GM21786 (cell line): ENCODE measurements around the gene RND2.
"Not testable (repeated sequence)": the region's sequence is repeated elsewhere in the genome, so short reads cannot be mapped to it uniquely, and the experiment has no call there.

Experiments
- ATAC-seq: cut with Tn5 transposase; IDR thresholded peaks from one replicate; pipeline ENCODE4 v1.9.1; 2021; ENCODE audit not compliant: unreplicated experiment

Gene RND2, protein sequence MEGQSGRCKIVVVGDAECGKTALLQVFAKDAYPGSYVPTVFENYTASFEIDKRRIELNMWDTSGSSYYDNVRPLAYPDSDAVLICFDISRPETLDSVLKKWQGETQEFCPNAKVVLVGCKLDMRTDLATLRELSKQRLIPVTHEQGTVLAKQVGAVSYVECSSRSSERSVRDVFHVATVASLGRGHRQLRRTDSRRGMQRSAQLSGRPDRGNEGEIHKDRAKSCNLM

DNA sequence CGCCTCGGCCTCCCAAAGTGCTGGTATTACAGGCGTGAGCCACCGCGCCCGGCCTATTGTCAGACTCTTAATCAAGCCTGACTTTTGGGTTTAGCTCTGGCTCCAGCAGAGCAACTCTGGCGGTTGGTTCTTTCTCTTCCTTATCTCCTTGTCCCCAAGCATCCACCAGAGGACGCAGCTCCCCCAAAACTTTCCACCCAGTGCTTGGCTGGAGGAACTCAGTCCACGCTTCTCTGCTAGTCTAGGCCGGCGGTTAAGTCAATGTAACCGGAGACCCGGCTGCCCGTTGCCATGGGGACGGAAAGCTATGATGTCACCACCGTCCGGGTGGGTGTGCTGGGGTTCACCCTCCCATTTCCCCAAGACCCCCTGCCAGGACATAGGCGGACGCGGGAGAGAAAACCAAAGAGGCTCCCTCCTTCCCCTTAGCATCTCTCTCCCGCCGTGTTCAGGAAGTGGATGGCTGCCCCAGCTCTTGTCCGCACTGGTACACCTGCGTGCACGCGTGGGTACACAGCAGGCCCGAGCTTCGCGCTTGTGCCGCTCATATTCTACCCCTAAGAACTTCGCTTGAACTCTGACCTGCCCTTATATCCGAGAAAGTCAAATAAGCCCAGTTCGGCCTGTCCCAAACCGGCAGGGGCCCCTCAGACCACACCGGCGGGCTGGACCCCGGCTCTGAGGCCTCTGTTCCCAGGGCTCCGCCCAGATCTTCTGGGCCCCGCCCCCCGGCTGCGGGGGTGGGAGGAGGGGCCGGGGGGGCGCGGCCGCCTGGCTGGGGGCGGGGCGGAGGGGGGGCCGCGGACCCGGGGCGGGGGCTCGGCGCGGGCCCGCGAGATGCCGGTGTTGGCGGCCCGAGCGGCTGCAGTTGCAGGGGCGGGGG lies at the start of gene RND2:
RND2 (plus strand) TSS at position 825 of the 883 bp plus-strand sequence. CDS start 117 bp downstream, outside the sequence.
- peak; percentile 43 for ATAC-seq

DNA sequence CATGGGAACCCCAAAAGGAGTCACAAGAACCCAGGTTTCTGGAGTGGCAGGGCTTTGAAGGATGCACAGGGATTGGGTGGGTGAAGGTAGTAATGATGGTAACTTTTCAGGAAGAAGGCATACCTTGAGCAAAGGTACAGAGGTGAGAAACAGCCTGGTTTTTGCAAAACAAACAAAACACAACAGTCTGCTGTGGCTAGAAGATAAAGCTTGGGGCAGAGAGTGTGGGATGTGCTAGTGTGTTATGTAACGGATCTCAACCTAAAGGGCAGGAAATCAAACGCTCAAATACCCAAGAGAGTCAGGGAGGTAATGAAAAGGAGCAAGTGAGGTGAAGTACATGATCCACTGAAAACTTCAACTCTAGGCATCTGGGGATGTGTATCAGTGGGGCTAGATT lies 49.8 kb upstream of the RND2 start:
- ATAC-seq, result no peak

DNA sequence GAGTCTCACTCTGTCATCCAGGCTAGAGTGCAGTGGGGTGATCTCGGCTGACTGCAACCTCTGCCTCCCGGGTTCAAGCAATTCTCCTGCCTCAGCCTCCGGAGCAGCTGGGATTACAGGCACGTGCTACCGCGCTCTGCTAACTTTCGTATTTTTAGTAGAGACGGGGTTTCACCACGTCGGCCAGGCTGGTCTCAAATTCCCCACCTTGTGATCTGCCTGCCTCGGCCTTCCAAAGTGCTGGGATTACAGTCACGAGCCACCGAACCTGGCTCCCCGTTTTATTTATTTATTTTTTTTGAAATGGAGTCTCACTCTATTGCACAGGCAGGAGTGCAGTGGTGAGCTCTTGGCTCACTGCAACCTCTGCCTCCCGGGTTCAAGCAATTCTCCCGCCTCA lies 49.3 kb upstream of the RND2 start:
- ATAC-seq, result not testable (repeated sequence)

DNA sequence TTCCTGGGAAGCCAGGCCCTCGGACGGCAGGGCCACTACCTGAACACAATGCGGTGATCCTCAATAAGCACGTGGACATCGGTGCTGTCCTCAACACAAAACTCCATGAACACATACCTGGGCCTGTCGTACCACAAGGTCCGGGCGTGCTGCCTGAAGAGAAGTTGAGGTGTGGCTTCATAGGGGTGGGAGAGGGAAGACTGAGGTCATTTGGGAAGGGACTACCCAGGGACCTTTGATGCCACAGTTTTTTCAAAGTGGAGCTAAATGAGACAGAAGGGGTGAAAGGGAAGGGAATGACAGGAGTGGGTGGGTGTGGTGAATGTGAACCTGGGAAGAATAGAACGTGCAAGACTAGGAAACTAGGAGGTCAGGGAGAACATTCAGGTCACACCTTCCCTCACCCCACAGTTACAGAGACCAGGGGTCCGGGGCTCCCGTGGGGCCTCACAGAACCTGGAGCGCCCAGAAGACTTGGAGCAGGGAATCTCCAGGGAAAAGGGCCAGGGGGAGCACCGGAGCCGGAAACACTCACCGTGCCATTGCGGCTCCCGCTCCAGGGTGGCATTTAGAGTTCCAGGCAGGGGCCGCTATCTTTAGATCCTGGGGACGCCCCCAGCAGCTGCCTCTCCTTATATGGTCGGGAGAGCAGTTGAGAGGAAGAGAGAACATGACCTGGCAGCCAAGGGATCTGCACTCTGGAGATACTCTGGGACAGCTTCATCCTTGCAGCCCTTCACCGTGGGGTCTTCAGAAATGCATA lies 45.3 kb upstream of the RND2 start, which contains the start of gene PTGES3L:
PTGES3L (minus strand) TSS at position 570 of the 763 bp plus-strand sequence; CDS start at position 543, 27 bp downstream.
- ATAC-seq, result no peak

DNA sequence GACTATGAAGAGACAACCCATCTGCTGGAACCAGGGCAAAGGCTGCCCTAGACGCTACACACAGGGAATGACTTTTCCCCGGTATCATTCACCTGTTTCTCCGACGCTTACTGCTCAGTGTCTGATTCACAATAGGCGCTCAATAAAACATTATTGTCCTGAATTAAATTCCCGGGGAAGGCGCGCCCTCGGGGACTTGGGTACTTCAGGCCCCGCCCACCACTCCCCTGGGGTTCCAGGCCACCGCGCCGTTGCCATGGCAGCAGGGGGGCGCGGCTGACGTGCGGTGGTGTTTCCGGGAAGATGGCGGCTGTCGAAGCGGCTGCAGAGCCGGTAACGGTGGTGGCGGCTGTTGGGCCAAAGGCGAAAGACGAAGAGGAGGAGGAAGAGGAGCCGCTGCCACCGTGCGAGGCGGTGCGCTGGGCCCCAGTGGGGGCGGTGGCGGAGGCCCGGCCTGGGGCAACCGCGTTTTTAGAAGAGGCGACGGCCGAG lies 44.7 kb upstream of the RND2 start, which contains the start of gene RUNDC1:
RUNDC1 (plus strand) TSS at position 292 of the 492 bp plus-strand sequence; CDS start at position 304, 12 bp downstream.
- ATAC-seq, result no peak

DNA sequence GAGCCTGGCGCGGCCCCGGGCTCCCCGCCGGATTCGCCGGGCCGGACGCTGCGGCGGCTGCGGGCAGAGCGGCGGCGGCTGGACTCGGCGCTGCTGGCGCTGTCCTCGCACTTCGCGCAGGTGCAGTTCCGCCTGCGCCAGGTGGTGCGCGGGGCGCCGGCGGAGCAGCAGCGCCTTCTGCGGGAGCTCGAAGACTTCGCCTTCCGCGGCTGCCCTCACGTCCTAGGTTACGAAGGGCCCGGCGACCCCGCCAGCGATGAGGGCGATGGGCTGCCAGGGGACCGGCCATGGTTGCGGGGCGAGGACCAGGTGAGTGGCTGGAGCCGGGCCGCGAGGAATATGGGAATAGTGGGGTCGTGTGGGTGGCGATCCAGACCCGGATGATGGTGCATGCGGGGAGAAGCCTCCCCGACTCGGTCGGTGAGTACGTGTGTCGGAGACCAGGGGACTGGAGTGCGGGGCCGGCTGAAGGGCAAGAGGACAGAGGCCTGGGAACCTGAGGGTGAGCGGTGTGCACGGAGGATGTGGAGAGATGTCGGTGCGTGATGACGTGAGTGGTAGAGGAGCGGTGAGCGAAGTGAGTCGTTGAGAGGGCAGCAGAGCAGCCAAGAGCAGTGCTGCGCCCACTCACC lies 44.1 kb upstream of the RND2 start:
- no peak for ATAC-seq

DNA sequence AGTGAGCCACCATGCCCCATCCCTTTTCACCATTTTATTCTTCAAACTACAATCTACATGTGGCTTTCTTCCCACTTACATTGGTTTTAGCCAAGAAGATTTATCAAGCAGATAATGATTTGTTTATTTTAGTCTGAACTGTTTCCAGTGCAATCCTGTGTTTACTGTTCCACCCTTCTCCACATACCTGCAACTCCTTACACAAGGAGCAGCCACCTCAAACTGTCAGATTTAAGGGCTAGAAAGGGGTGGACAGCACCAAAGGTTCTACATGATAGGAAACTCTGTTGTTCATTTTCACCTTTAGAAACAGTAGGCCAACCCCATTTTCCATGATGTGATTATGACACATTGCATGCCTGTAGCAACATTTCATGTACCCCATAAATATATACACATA lies 42.8 kb upstream of the RND2 start:
- ATAC-seq, result no peak

DNA sequence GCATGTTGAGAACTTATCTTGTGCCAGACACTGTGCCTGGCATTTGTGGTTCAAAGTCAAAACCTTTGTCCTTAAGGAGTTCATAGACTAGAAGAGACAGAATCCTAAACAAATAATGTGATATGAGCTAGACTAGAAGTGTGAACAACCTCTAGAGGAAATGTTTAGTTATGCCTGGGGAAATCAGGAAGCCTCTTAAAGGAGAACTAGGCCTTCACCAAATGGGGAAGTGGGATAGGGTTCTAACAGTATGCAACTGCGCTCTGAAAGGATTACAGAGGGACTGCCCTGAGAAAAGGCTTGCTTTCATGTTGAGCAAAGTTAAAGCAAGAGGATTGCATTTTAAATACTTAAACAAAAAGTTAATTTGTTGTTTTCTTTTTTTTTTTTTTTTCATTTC lies 39.8 kb upstream of the RND2 start:
- ATAC-seq, result no peak

DNA sequence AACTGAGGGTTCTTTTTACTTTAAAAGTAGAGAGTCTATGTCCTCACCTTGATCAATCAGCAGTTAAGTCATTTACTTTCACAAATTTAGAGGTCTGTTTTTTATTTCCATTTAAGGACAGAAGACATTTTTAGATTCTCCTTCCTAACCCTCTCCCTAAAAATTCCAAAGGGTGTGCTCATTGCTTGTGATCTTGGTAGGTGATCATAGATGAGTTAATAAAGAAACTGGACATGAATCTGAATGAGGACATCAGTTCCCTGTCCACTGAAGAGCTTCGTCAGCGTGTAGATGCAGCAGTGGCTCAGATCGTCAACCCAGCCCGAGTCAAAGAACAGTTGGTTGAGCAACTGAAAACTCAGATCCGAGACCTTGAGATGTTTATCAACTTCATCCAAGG lies 35.9 kb upstream of the RND2 start:
- no peak for ATAC-seq

DNA sequence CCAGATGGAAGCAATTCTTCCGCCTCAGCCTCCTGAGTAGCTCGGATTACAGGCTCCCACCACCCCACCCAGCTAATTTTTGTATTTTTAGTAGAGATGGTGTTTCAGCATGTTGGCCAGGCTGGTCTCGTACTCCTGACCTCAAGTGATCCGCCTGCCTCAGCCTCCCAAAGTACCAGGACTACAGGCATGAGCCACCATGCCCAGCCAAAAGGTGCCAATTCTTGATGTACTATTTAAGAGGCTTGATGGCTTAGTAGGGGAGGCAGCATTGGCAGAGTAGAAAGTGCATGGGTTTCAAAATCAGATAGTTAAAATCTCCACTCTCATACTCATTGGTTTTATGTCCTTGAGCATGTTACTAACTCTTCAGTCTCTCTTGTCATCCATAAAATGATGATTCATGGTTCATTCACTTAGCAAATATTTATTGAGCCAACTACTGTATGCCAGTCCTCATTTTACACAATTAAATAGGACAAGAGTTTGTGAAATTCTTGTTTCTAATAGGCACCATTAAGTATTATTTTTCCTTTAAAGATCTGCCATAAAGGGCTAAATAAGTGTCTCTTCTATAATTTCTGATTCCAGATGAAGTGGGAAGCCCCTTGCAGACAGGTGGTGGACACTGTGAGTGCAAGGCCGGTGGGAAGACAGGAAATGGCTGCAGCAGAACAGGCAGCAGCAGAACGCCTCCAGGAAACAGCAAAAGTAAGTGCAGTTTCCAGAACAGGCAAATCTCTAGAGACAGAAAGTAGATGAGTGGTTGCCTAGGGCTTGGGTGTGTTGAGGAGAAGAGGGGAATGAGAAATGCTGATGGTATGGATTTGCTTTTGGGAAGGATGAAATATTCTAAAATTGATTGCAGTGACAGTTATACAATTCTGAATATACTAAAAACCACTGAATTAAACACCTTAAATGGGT lies 35.0 kb upstream of the RND2 start:
- ATAC-seq, result no peak

DNA sequence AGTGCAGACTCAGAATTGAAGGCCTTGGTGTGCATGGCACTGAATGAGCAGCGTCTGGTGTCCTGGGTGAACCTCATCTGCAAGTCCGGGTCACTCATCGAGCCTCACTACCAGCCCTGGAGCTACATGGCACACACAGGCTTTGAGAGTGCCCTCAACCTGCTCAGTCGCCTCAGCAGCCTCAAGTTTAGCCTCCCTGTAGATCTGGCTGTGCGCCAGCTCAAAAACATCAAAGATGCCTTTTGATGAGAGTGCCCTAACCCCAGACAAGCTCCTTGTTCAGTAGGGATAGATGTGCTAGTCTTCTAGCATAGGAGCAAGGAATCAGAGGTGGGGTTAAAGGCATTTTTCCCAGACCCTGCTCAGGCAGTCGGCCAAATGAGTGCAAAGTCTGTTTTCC lies 33.6 kb upstream of the RND2 start:
- ATAC-seq, result no peak

DNA sequence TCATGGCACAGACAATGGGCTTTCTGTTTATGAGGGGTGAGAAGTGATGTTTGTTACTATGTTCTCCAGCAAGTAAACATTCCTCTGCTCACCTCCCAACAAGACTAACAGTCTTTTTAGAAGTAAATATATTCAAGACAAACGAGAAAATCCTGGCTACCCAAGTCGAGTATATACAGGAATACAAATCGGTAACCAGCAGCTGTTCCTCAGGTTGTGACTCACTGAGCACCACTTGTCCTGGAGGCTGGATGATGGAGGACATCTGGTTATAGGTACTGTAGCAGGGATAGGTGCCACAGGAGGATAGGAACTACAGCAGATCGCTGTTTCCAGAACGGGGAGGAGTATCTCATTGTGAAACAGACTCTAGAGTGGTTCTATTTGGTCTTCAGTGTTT lies 32.2 kb upstream of the RND2 start:
- no peak for ATAC-seq

DNA sequence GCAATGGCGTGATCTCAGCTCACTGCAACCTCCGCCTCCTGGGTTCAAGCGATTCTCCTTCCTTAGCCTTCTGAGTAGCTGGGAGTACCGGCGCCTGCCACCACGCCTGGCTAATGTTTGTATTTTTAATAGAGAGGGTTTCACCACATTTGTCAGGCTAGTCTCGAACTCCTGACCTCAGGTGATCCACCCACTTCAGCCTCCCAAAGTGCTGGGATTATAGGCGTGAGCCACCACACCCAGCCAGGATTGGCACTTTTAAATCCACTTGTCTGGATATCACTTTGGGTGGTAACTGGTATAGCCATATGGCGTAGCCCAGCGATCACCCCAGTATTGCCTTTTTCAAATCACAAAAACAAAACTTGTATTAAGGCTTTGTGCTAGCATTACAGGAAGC lies 31.1 kb upstream of the RND2 start:
- not testable (repeated sequence) for ATAC-seq

DNA sequence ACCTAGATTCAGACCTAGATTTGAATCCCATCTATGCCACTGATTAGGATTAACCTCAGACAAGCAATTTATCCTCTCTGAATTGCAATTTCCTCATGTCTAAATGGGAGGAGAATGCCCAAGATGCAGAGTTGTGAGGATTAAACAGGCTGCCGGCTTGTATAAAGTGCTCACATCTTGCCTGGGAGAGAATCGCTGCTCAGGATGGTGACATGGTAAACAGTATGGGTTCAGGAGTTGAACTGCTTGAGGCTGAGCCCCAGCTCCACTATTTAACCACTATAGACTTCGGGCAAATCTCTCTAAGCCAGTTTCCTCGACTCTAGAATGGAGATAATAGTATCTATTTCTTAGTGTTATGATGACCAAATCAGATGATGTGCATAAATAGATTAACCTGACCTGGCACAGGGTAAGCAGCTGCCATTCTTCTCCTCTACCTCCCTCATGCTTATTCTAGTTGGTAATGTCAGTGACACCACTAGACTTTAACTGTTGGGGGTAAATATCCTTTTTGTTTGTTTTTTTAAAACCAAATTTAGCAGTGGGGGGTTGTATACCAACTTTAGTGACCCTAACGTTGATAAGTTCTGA lies 27.5 kb upstream of the RND2 start:
- no peak for ATAC-seq

DNA sequence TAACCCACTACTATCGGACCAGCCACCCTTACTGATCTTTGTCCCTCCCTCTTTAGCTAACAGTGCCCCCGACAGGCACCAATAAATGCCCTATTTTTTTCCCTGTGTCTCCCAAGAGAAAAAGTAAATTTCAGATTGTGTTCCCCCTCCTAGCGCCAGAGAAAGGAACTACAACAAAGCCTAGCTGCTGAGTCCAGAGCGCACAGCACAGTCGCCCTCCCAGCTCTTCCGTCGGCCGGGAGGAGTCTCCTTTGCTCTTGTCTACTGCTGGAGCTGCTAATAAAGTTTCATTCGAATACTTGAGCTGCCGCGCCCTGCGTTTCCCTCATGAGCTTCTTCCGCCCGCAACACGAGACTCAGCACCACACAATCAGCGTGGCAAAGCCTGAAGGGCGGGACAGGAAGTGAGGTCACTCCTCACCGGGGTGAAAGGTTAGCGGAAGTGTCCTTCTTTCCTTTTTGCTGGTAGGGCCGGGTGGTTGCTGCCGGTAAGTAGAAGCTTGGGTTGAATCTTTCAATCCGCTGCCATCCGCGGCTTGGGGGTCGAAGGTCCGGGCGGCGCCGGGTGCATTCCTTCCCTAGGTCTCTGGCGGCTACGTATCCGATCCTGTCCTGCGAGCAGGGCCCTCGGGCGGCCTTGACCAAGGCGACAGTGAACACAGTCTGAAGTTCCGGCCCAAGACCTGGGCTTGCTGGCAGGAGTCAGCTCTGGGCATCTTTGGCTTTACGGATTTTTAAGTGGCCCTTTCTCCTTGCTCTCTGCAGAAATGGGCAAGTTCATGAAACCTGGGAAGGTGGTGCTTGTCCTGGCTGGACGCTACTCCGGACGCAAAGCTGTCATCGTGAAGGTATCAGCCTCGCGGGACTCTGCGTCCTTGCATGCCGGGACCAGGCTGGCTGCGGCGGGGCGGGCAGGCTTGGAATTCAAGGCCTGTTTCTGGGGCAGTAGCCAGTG lies 26.8 kb upstream of the RND2 start, which contains the start of gene RPL27:
RPL27 (plus strand) TSS at position 436 of the 955 bp plus-strand sequence; CDS start at position 768, 332 bp downstream.
- ATAC-seq, result peak; percentile 94

DNA sequence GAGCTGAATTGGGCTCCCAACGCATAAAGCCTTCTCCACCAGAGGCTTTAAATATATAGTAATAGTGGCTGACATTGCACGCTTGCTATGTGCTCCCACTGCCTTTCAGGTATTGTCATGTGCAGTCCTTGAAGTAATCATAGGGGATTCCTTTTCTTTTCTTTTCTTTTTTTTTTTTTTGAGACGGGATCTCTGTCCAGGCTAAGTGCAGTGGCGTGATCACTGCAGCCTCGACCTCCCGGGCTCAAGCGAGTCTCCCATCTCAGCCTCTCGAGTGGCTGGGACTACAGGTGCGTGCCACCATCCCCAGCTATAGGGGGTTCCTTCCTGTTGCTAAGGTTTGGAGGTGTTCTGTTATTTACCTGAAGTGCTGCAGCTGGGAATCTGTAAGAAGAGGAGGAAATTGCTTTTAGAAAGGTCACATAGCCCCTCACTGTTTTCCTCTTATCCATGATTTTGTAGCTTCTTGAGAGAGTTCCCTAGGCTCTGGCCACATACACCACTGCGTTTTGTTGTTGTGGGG lies 26.0 kb upstream of the RND2 start:
- no peak for ATAC-seq

DNA sequence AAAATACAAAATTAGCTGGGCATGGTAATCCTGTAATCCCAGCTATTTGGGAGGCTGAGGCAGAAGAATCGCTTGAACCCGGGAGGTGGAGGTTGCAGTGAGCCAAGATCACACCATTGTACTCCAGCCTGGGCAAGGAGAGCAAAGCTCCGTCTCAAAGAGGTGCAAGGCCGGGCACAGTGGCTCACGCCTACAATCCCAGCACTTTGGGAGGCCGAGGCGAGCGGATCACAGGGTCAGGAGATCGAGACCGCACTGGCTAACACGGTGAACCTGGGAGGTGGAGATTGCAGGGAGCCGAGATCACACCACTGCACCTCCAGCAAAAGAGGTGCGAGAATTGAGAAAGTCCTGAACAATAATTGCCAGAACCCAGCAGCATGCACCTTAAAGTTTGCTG lies 24.1 kb upstream of the RND2 start:
- not testable (repeated sequence) for ATAC-seq
